ENCODE data around the gene SCRN3.
"Not testable (repeated sequence)": the region's sequence is repeated elsewhere in the genome, so short reads cannot be mapped to it uniquely, and the experiment has no call there.

The SCRN3 gene, protein sequence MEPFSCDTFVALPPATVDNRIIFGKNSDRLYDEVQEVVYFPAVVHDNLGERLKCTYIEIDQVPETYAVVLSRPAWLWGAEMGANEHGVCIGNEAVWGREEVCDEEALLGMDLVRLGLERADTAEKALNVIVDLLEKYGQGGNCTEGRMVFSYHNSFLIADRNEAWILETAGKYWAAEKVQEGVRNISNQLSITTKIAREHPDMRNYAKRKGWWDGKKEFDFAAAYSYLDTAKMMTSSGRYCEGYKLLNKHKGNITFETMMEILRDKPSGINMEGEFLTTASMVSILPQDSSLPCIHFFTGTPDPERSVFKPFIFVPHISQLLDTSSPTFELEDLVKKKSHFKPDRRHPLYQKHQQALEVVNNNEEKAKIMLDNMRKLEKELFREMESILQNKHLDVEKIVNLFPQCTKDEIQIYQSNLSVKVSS

DNA sequence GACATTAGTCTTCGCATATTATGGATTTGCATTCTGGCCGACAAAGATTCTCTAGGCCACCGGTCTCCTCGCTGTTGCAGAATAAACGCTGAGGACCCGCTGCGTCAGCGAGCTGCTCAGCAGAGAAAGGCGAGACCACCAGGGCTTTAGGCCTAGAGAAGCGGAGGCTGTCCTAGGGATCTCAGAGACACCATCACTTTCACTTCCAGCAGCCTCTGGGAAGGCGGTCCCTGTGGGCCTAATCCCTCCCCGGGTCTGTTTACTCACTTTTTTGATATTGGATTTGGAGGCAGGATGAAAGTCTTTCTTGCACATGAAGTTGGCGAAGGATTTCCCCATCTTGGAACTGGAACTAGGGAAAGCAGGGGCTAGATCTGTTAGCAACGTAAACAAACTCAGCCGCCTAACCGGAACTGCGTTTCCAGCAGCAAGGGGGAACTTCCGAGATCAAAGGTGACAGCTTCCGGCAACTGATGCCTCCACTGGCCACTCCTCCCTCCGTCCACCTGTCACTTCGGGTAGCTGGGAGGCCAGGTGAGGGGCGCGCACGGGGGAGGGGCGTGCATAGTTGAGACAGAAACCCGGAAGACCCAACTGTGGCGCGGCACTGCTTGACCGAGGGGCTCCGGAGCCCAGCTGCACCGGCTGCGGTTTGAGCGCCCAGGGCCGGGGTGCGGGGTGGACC is at the start of gene SCRN3:
Gene SCRN3, plus strand, starts transcription at position 447 of the 685 bp plus-strand sequence. CDS start 2,554 bp downstream, outside the sequence.
- DNase-seq (ENCODE audit: low spot score): peak; percentile 88

DNA sequence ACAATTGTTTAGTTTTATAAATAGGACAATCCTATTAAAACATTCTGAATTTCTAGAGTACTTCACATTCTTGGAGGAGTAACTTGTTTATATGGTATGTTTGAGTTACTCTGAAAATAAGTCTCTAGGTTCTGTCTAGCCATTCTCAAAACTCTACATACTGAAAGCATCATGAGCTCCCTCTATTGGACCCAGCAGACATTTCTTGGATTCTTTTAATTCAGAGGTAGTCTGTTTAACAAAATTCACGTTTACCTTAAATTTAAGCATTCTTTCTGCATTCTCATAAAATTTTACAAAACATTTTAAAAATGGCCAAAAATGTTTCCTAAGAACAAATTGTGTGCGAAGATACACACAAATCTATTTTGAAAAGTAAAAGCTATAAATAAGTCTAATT is 45.5 kb upstream of the SCRN3 start:
- DNase-seq (ENCODE audit: low spot score): peak; percentile 25

DNA sequence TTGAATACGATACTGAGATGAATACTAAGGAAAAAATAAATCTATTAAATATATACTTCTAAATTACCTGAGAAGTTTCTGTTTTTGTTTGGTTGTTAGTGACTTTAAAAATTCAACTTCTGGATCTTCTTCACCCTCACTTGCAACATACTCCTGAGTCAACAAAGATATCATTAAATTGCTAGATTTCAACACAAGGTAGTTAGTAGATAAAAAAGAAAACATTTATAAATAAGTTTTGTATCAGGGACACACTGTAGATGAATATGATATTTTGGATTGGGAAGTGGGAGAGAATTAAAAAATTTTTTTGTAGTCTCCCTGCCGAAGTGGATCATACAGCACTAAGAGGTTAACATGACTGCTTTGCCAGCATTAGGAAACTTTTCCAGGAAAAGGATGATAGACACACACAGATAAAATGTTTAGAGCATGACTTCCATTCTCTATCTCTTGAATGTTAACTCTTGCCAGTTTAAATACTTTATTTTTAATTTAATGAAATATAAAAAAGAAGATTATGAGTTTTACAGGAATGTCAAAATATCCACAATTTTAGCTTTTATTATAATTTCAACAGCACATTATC is 44.8 kb upstream of the SCRN3 start:
- no peak for DNase-seq (ENCODE audit: low spot score)

DNA sequence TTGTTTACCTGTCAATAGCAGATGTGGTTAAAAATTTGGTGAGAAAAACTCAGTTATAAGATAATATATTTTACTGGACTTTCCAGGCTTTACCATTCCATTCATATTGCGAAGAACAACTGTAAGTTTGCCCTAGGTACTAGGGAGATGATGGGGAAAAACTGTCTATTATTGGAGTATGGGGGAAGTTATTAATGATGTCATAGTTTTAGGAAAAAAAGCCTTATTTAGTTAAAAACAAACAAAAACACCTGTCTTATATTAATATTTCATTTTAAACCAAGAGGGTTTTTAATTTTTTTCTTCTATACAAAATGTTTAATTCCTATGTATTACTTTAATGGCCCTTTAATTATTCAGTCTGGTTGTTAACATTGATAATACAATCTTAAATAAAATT is 42.5 kb upstream of the SCRN3 start:
- no peak for DNase-seq (ENCODE audit: low spot score)

DNA sequence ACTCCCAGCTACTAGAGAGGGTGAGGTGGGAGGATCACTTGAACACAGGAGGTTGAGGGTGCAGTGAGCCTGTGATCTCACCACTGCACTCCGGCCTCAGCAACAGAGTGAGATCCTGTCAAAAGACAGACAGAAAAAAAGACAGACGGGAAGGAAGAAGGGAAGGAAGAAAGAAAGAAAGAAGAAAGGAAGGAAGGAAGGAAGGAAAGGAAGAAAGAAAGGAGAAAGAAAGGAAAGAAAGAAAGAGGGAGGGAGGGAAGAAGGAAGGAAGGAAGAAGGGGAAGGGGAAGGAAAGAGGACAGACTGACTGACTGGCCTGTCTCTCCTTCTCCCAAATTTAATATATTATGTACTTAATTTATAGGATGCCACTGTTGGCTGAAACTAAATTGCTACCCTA is 39.2 kb upstream of the SCRN3 start:
- DNase-seq (ENCODE audit: low spot score): no peak

DNA sequence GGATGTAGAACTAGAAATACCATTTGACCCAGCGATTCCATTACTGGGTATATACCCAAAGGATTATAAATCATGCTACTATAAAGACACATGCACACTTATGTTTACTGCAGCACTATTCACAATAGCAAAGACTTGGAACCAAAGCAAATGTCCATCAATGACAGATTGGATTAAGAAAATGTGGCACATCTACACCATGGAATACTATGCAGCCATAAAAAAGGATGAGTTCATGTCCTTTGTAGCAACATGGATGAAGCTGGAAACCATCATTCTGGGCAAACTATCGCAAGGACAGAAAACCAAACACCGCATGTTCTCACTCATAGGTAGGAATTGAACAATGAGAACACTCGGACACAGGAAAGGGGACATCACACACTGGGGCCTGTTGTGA is 35.9 kb upstream of the SCRN3 start:
- DNase-seq (ENCODE audit: low spot score): not testable (repeated sequence)

DNA sequence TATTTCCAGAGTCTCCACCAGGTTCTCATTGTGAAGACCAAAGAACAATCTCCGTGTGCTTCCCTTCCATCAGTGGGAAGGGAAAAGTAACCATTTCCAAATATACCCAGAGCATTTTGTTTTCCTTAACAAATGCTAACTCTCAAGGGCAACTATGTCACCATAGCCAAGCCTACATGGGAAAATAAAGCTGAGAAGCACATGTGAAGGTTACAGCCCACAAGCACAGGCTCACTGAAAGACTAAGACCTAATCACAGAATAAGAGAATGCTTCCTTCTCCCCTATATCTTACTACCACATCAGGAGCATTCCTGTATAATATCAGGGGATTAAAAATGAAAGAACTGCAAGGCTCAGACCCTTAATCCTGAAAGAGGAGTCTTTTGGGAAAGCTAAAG is 32.6 kb upstream of the SCRN3 start:
- DNase-seq (ENCODE audit: low spot score): no peak

DNA sequence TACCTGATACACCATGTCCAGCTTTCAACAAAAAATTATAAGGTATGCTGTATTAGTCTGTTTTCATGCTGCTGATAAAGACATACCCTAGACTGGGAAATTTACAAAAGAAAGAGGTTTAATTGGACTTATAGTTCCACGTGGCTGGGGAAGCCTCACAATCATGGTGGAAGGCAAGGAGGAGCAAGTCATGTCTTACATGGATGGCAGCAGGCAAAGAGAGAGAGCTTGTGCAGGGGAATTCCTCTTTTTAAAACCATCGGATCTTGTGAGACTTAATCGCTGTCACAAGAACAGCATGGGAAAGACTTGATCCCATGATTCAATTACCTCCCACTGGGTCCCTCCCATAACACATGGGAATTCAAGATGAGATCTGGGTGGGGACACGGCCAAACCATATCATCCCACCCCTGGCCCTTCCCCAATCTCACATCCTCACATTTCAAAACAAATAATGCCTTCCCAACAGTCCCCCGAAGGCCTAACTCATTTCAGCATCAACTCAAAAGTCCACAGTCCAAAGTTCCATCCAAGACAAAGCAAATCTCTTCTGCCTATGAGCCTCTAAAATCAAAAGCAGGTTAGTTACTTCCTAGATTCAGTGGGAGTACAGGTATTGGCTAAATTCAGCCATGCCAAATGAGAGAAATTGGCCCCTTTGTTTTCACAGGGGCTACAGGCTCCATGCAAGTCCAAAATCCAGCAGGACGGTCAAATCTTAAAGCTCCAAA is 31.9 kb upstream of the SCRN3 start:
- not testable (repeated sequence) for DNase-seq (ENCODE audit: low spot score)

DNA sequence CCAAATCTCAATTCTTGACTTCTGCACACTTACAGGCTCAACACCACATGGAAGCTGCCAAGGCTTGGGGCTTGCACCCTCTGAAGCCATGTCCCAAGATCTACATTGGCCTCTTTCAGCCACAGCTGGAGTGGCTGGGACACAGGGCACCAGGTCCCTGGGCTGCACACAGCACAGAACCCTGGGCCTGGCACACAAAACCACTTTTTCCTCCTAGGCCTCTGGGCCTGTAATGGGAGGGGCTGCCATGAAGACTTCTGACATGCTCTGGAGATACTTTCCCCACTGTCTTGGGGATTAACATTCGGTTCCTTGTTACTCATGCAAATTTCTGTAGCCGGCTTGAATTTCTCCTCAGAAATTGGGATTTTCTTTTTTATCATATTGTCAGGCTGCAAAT is 30.9 kb upstream of the SCRN3 start:
- no peak for DNase-seq (ENCODE audit: low spot score)

DNA sequence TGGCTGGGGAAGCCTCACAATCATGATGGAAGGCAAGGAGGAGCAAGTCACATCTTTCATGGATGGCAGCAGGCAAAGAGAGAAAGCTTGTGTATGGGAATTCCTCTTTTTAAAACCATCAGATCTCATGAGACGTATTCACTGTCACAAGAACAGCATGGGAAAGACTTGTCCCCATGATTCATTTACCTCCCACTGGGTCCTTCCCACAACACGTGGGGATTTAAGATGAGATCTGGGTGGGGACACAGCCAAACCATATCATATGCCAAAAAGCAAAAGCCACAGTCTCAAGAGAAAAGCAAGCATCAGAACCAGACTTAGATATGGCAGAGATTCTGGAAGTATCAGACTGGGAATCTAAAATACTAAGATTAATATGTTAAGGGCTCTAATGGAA is 30.0 kb upstream of the SCRN3 start:
- DNase-seq (ENCODE audit: low spot score): no peak

DNA sequence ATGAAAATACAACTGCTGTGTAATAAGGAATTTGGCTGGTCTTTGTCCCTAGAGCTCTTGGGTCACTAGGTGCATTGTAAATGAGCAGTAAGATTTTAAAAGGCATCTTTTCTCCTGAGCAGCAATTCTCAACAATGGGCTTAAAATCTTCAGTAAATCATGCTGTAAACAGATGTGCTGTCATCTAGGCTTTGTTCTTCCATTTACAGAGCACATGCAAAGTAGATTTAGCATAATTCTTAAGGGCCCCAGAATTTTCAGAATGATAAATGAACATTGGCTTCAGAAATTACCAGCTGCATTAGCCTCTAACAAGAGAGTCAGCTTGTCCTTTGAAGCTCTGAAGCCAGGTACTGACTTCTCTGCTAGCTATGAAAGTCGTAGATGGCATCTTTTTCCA is 26.8 kb upstream of the SCRN3 start:
- DNase-seq (ENCODE audit: low spot score): no peak

DNA sequence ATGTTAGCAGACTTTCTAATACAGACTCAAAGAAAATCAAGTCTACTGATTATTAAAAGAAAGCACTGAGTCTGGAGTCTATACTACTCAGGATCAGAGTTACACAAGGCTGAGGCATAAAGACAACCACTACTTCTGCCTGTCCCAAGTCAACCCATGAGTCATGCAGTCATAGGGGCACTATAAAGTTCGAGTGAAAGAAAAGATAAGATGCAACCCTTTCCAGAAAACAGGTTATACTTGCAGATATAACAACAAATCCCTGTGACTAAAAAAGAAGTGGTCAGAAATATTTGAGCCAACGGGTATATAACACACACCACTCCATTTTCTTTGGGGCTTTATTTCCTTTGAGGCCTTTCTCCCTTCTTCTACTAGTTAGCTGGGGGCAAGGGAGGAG is 18.6 kb upstream of the SCRN3 start:
- no peak for DNase-seq (ENCODE audit: low spot score)

DNA sequence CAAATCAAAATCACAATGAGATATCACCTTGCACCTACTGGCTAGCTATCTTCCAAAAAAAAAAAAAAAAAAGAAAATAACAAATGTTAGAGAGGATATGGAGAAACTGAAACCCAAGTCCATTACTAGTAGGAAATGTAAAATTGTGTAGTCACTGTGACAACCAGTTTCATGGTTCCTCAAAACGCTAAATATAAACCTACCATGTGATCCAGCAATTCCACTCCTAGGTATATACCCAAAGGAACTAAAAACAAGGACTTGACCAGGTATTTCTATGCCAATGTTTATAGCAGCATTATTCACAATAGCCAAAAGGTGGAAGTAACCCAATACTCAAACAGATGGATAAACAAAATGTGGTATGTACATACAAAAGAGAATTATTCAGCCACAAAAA is 11.7 kb upstream of the SCRN3 start:
- no peak for DNase-seq (ENCODE audit: low spot score)

DNA sequence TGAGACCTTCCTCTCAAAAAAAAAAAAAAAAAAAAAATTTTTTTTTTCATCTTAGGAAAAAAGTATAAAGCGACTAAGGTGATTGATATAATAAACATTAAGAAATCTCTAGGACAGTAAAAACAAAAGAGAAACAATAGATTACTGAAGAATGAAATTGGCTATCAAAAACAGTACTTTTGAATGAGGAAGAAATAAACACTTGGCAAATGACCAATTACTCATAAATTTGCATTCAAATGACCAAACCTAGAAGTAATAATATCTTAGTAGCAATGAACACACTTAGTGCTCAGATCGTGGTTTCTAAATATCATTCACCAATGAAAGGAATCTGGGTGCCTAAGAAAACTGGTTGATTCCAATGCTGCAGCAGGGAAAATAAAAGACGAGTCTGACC is 10.3 kb upstream of the SCRN3 start:
- no peak for DNase-seq (ENCODE audit: low spot score)

DNA sequence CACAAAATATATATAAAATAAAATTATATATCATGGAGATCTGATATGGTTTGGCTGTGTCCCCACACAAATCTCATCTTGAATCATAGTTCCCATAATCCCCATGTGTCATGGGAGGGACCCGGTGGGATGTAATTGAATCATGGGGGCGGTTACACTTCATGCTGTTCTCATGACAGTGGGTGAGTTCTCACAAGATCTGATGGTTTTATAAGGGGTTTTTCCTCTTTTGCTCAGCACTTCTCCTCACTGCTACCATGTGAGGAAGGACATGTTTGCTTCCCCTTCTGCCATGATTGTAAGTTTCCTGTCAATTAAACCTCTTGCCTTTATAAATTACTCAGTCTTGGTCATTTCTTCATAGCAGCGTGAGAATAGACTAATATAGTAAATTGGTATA is 6.8 kb upstream of the SCRN3 start:
- DNase-seq (ENCODE audit: low spot score): not testable (repeated sequence)

DNA sequence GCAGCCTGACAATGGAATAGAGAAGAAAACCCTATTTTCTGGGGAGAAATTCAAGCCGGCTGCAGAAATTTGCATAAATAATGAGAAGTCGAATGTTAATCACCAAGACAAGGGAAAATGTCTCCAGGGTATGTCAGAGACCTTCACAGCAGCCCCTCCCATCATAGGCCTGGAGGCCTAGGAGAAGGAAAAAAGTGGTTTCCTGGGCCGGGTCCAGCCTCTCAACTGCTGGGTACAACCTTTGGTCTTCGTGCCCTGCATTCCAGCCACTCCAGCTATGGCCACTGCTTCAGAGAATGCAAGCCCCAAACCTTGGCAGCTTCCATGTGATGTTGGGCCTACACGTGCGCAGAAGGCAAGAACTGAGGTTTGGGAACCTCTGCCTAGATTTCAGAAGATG is 6.0 kb upstream of the SCRN3 start:
- DNase-seq (ENCODE audit: low spot score): no peak

DNA sequence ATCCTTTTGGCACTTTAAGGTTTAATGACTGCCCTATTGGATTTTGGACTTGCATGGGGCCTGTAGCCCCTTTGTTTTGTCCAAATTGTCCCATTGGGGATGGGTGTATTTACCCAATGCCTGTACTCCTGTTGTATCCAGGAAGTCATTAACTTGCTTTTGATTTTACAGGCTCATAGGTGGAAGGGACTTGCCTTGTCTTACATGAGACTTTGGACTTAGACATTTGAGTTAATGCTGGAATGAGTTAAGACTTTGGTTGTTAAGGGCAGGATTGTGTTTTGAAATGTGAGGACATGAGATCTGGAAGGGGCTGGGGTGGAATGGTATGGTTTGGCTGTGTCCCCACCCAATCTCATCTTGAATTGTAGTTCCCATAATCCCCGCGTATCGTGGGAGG is 5.2 kb upstream of the SCRN3 start:
- not testable (repeated sequence) for DNase-seq (ENCODE audit: low spot score)

DNA sequence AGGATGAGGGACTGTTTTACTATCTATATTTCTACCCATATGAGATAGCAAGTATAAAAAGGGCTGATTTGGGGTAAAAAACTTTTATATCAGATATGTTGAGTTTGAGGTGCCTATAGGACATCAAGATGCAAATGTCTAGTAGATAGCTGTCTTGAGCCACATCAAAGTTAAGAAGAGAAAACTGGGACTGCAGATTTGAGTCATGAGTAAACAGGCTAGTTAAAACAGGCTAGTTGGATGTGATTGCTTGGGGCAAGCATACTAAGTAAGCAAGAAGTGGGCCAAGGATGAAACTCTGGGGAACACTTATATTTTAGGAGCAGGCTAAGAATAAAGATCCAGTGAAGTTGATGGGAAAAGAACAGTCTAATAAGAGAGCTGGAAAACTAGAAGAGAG is 2.8 kb upstream of the SCRN3 start:
- no peak for DNase-seq (ENCODE audit: low spot score)

DNA sequence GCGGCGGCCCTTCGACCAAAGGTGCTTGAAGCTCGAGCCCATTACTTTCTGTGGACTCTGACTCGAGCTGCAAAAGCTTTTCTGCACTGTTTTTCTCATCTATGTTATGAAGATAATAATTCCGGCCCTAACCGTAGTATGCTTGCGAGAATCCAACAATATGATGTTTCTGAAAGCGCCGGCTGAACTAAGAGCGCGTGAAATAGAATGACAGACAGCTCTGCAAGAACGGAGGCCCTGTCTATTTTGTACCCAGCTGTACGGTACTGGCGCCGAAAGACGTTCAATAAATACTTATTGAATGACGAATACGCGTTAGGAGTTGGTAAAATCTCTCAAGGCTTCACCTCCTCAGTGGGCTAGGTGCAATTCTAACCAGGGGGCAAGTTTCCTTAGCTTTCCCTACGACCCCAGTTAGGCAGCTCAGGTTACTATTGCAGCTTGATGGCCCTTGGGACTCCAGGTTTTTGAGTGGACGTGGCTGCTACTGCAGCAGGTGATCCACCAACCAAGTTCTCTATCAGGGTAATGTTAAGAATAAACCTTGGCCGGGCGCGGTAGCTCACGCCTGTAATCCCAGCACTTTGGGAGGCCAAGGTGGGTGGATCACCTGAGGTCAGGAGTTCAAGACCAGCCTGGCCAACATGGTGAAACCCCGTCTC is 570 bp downstream of the SCRN3 start:
- peak; percentile 53 for DNase-seq (ENCODE audit: low spot score)

DNA sequence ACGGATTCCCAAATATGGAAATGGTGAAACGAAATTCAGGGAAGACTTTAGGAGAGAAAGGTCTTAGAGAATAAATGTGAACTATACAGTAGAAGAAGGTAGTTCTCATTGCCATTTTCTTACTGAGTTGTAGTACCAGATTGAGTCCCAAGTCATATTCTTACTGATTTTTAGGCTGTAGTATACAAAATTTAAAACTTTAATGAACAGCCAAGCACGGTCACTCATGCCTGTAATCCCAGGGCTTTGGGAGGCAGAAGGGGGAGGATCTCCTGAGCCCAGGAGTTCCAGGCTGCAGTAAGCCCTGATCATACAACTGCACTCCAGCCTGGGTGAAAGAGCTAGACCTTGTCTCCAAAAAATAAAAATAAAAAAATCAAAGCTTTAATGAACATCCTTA is 2.2 kb downstream of the SCRN3 start:
- no peak for DNase-seq (ENCODE audit: low spot score)

DNA sequence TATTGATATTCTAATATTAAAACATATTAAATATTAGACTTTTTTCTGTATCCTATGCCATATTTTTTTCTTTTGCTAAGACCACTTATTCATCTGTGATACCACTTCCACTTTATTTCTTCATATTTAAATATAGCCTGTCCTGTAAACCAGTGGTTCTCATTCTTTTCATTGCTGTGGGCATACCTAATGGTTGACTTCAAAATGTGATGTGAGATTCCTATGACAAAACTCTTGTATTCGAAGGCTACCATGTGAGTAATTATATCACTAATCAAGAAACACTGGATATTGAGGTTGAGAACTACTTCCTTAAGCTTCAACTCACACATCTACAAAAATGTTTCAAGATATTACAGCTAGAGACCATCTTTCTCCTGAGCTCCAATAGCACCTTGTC is 3.6 kb downstream of the SCRN3 start:
- no peak for DNase-seq (ENCODE audit: low spot score)

DNA sequence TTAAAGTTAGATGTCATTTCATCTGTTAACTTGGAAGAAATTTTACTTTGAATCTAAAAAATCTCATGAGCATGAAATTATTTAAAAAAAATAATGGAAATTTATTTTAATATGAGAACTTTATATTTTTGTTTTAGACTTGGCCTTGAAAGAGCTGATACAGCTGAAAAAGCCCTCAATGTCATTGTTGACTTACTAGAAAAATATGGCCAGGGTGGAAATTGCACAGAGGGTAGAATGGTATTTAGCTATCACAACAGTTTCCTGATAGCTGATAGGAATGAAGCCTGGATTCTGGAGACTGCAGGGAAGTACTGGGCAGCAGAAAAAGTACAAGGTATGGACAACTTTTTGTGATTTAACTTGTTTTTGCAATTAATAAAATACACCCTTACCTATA is 5.3 kb downstream of the SCRN3 start:
- DNase-seq (ENCODE audit: low spot score): no peak

Measured in SW480 (cell line).